NOMO-1 (cell line): Measurements from ENCODE around the gene RRBP1.

Experiments
- DNase-seq, 2 experiments: peaks; one replicate each; lab custom pipeline; 2025; ENCODE audit not compliant: unreplicated experiment in 2 of 2; lab: John Stamatoyannopoulos, UW

RRBP1 gene

GRCh38 chr20:17648315-17648646 lies 33.8 kb downstream of the RRBP1 start:
- DNase-seq = peak; percentile 12 to 43

- no peak for DNase-seq
Observed at GRCh38 chr20:17647391-17648314, 34.4 kb downstream of the RRBP1 start.

GRCh38 chr20:17646961-17647301 lies 35.1 kb downstream of the RRBP1 start:
- DNase-seq = no peak

- DNase-seq = no peak
Observed at GRCh38 chr20:17646209-17646960, 35.7 kb downstream of the RRBP1 start.

GRCh38 chr20:17645546-17646208 lies 36.4 kb downstream of the RRBP1 start:
- no peak for DNase-seq

- no peak for DNase-seq
Observed at GRCh38 chr20:17645010-17645409, 37.0 kb downstream of the RRBP1 start.

GRCh38 chr20:17644451-17644850 lies 37.6 kb downstream of the RRBP1 start:
- no peak for DNase-seq

- no peak for DNase-seq
Observed at GRCh38 chr20:17643531-17644188, 38.4 kb downstream of the RRBP1 start.

GRCh38 chr20:17642404-17643269 lies 39.4 kb downstream of the RRBP1 start:
- no peak for DNase-seq

GRCh38 chr20:17641993-17642392 lies 40.0 kb downstream of the RRBP1 start:
- no peak for DNase-seq

- DNase-seq = no peak
Observed at GRCh38 chr20:17641520-17641964, 40.5 kb downstream of the RRBP1 start.

GRCh38 chr20:17640875-17641378 lies 41.1 kb downstream of the RRBP1 start:
- no peak for DNase-seq

- no peak for DNase-seq
Observed at GRCh38 chr20:17640146-17640874, 41.7 kb downstream of the RRBP1 start.

GRCh38 chr20:17638835-17639407 lies 43.1 kb downstream of the RRBP1 start:
- DNase-seq = no peak

- no peak for DNase-seq
Observed at GRCh38 chr20:17637985-17638640, 43.9 kb downstream of the RRBP1 start.

- no peak for DNase-seq
Observed at GRCh38 chr20:17637413-17637780, 44.6 kb downstream of the RRBP1 start.

- DNase-seq = no peak
Observed at GRCh38 chr20:17636523-17637412, 45.3 kb downstream of the RRBP1 start.
